ENCODE results near the gene SCNN1B. TPM values are rescaled to one million over a fixed set of nuclear protein-coding genes. Genes with fewer than 3 reads are reported as not detected.
A peak's percentile ranks its signal among the peaks of the same experiment; 100 is the strongest.
"Not testable (repeated sequence)": the region's sequence is repeated elsewhere in the genome, so short reads cannot be mapped to it uniquely, and the experiment has no call there.

Gene SCNN1B, protein sequence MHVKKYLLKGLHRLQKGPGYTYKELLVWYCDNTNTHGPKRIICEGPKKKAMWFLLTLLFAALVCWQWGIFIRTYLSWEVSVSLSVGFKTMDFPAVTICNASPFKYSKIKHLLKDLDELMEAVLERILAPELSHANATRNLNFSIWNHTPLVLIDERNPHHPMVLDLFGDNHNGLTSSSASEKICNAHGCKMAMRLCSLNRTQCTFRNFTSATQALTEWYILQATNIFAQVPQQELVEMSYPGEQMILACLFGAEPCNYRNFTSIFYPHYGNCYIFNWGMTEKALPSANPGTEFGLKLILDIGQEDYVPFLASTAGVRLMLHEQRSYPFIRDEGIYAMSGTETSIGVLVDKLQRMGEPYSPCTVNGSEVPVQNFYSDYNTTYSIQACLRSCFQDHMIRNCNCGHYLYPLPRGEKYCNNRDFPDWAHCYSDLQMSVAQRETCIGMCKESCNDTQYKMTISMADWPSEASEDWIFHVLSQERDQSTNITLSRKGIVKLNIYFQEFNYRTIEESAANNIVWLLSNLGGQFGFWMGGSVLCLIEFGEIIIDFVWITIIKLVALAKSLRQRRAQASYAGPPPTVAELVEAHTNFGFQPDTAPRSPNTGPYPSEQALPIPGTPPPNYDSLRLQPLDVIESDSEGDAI
- total RNA-seq: not detected in 2 replicates

DNA sequence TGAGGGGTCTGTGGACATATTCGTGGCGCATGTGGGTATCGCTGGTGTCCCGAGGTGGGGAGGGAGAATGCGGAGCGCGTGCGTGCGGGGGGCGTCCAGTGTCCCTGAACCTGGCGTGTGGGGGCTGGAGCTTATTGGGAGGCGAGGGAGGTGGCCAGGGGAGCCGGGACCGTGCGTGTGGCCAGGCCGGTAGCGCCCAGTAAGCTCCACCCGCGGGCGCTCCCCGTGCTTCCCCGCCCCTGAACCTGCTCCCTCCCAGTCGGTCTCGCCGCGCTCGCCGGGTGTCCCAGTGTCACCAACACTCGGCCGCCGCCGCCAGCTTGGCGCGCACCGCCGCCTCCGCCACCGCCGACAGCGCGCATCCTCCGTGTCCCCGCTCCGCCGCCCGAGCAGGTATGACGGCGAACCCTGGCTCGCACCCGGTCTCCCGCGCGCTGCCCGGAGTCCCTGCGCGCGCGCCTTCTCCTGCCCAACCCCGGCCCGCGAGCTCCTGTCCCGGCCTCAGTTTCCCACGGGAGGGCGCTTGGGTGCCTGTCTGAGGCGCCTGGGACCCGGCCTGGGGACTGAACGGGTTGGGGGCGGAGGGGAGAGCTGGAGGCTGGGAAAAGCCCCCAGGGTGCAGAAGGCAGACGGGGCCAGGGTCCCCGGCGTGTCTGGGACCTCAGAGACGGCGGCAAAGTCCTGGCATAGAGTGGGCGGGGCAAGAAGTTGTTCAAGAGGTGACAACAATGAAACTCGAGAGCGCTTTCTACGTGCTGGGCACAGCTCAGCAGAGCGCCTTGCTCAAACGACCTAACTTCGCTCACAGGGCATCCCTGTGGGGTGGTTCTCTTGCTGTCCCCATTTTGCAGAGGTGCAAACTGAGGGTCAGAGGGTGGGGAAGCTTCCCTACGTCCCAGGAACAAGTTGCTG lies at the start of gene SCNN1B:
SCNN1B (plus strand) TSS at position 258 of the 912 bp plus-strand sequence. CDS start 46,298 bp downstream, outside the sequence.
- H3K4me1 Mint-ChIP-seq (ENCODE audit: low read depth): peaks cover 5% of the 10 kb centered on the region
- H3K4me3 Mint-ChIP-seq: peak within 1 kb of the TSS; percentile 15
- H3K27ac Mint-ChIP-seq: no peak within 1 kb of the TSS
- intact Hi-C loops (cut with micrococcal nuclease): no loop called here
- peaks cover 25% of the 10 kb centered on the region for H3K27me3 Mint-ChIP-seq (ENCODE audit: insufficient read depth)
- H3K9me3 Mint-ChIP-seq: no peaks in the 10 kb centered on the region
- no peaks in the 10 kb centered on the region for H3K36me3 Mint-ChIP-seq (ENCODE audit: low read depth)
- DNase-seq (ENCODE audit: low spot score): no peak

DNA sequence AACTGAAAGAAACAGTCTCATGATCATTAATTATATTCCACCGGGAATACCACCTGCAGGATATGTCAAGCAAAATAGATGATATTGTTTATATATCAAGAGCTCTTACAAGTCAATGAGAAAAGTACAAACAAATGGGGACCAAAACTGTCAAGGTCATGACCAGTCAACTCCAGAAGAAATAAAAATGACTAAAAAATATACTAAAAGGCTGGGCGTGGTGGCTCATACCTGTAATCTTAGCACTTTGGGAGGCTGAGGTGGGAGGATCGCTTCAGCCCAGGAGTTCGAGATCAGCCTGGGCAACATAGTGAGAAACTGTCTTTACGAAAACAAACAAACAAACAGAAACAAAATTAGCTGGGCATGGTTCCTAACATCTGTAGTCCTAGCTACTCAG lies 49.8 kb upstream of the SCNN1B start:
- H3K27me3 Mint-ChIP-seq (ENCODE audit: insufficient read depth): peaks cover 2% of the 10 kb centered on the region
- no peak overlapping the region for H3K27ac Mint-ChIP-seq
- no peak for DNase-seq (ENCODE audit: low spot score)
- H3K4me3 Mint-ChIP-seq: no peak overlapping the region
- H3K4me1 Mint-ChIP-seq (ENCODE audit: low read depth): no peaks in the 10 kb centered on the region
- H3K9me3 Mint-ChIP-seq: no peaks in the 10 kb centered on the region
- intact Hi-C loops (cut with micrococcal nuclease): loop anchor here (10.0 kb wide), 1 partner anchor 182 kb away; no protein-coding TSS in a partner anchor
- H3K36me3 Mint-ChIP-seq (ENCODE audit: low read depth): no peaks in the 10 kb centered on the region

DNA sequence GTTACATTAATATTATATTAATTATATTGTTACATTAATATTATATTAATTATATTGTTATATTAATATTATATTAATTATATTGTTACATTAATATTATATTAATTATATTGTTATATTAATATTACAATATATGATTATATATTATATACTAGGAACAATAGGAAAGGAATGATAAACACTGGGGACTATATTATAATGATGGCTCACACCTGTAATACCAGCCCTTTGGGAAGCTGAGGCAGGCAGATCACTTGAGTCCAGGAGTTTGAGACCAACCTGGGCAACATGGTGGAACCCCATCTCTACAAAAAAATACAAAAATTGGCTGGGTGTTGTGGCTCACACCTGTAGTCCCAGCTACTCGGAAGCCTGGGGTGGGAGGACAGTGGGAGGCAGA lies 48.5 kb upstream of the SCNN1B start:
- H3K27ac Mint-ChIP-seq; H3K36me3 Mint-ChIP-seq (ENCODE audit: low read depth); H3K4me3 Mint-ChIP-seq; H3K9me3 Mint-ChIP-seq; H3K4me1 Mint-ChIP-seq (ENCODE audit: low read depth); H3K27me3 Mint-ChIP-seq (ENCODE audit: insufficient read depth); DNase-seq (ENCODE audit: low spot score): not testable (repeated sequence)
- intact Hi-C loops (cut with micrococcal nuclease): loop anchor here (10.0 kb wide), 1 partner anchor 181 kb away; no protein-coding TSS in a partner anchor

DNA sequence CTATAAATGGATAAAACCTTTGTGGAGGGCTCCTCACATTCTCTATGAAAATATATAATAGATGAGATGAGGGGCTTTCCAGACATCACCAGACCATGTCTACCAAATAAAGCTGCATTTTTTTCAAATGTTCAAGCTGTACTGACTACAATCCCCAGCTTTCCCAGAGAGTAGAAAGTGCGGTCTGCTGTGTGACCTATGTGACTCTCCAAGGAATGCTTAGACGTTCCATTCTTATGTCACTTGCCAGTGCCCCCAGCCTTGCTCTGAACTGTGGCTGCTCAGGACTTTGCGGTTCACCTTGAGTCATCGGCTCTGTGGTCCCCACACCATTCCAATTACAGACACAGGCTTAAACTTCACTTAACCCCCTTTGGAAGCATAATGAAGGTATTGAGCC lies 47.8 kb upstream of the SCNN1B start:
- Mint-ChIP-seq H3K27me3 (ENCODE audit: insufficient read depth) (peaks cover 2% of the 10 kb centered on the region), H3K4me1 (ENCODE audit: low read depth) (no peaks in the 10 kb centered on the region), H3K4me3 (no peak overlapping the region), H3K36me3 (ENCODE audit: low read depth) (no peaks in the 10 kb centered on the region), H3K9me3 (no peaks in the 10 kb centered on the region), H3K27ac (no peak overlapping the region)
- intact Hi-C loops (cut with micrococcal nuclease): loop anchor here (10.0 kb wide), 1 partner anchor 180 kb away; no protein-coding TSS in a partner anchor
- no peak for DNase-seq (ENCODE audit: low spot score)

DNA sequence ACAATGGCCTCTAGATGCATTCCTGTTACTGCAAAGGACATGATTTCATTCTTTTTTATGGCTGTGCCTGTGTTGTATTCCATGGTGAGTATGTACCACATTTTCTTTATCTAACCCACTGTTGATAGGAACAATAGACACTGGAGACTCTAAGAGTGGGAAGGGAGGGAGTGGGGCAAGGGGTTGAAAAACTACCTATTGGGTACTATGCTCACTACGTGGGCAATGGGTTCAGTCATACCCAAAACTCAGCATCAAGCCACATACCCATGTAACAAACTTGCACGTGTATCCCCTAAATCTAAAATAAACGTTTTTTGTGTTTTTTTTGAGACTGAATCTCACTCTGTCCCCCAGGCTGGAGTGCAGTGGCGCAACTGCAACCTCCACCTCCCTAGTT lies 47.1 kb upstream of the SCNN1B start:
- Mint-ChIP-seq H3K27me3 (ENCODE audit: insufficient read depth) (peaks cover 2% of the 10 kb centered on the region), H3K4me3 (no peak overlapping the region), H3K27ac (no peak overlapping the region), H3K4me1 (ENCODE audit: low read depth) (no peaks in the 10 kb centered on the region), H3K9me3 (no peaks in the 10 kb centered on the region), H3K36me3 (ENCODE audit: low read depth) (no peaks in the 10 kb centered on the region)
- intact Hi-C loops (cut with micrococcal nuclease): loop anchor here (10.0 kb wide), 1 partner anchor 180 kb away; no protein-coding TSS in a partner anchor
- no peak for DNase-seq (ENCODE audit: low spot score)

DNA sequence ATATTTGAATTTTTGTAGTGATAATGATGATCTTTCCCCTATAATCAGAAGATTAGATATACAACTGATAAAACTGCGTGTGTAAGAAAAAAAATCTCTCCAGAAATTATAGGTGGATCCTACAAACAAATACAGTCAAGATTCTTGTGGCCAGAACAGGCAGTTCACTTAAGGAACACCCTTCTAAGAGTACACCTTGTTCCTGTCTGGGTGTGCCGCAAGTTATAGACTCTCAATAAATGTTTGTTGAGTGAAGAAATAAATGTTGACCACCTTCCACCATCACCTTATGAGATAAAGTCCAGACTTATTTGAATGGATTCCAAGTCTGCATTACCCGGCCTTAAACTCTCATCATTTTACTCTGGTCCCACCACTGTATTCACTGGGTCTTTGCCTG lies 45.7 kb upstream of the SCNN1B start:
- no peak overlapping the region for H3K4me3 Mint-ChIP-seq
- no peak for DNase-seq (ENCODE audit: low spot score)
- intact Hi-C loops (cut with micrococcal nuclease): loop anchor here (10.0 kb wide), 1 partner anchor 178 kb away; no protein-coding TSS in a partner anchor
- no peaks in the 10 kb centered on the region for H3K9me3 Mint-ChIP-seq
- H3K36me3 Mint-ChIP-seq (ENCODE audit: low read depth): no peaks in the 10 kb centered on the region
- H3K27me3 Mint-ChIP-seq (ENCODE audit: insufficient read depth): no peaks in the 10 kb centered on the region
- H3K27ac Mint-ChIP-seq: no peak overlapping the region
- H3K4me1 Mint-ChIP-seq (ENCODE audit: low read depth): no peaks in the 10 kb centered on the region

DNA sequence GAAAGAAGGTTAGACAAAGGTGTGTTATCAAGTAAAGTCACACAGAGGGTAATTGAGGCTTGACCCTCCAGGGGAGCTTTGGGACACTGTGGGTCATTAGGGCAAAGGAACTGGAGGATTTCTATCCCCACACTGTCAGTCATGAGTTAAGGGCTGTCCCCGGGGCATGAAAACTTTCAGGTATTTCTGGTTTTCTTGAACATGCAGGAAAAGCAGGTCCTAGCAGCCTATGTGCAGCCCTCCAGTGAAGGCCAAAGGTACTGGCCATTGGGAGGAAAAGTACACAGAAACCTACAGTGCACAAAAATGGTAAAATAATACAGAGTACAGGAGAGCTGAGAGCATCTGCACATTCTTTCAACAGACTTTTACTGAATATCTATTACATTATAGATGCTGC lies 44.4 kb upstream of the SCNN1B start:
- no peak overlapping the region for H3K4me3 Mint-ChIP-seq
- no peaks in the 10 kb centered on the region for H3K36me3 Mint-ChIP-seq (ENCODE audit: low read depth)
- no peaks in the 10 kb centered on the region for H3K9me3 Mint-ChIP-seq

DNA sequence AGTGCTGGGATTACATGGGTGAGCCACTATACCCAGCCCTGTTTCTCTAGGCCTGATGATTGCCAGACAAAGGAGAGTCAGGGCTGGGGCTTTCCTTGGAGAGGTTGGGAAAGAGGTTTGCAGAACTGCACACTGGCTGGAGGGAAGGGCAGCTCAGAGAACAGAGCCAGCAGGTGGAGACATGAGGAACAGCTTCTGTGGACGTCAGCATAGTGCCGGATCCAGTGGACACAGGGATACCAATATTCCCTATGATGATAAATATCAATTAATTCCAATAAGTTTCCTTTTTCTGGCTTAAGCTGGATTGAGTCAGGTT lies 43.2 kb upstream of the SCNN1B start:
- H3K27me3 Mint-ChIP-seq (ENCODE audit: insufficient read depth): no peaks in the 10 kb centered on the region
- no peak for DNase-seq (ENCODE audit: low spot score)
- no peak overlapping the region for H3K4me3 Mint-ChIP-seq
- H3K36me3 Mint-ChIP-seq (ENCODE audit: low read depth): no peaks in the 10 kb centered on the region
- no peak overlapping the region for H3K27ac Mint-ChIP-seq
- intact Hi-C loops (cut with micrococcal nuclease): loop anchor here (10.0 kb wide), 1 partner anchor 176 kb away; no protein-coding TSS in a partner anchor
- H3K4me1 Mint-ChIP-seq (ENCODE audit: low read depth): no peaks in the 10 kb centered on the region
- H3K9me3 Mint-ChIP-seq: no peaks in the 10 kb centered on the region

More for the DNA sequence above, 44.4 kb upstream of the SCNN1B start:
- Mint-ChIP-seq H3K27ac (no peak overlapping the region), H3K27me3 (ENCODE audit: insufficient read depth) (no peaks in the 10 kb centered on the region), H3K4me1 (ENCODE audit: low read depth) (no peaks in the 10 kb centered on the region)
- intact Hi-C loops (cut with micrococcal nuclease): loop anchor here (10.0 kb wide), 1 partner anchor 177 kb away; no protein-coding TSS in a partner anchor
- DNase-seq (ENCODE audit: low spot score): no peak

DNA sequence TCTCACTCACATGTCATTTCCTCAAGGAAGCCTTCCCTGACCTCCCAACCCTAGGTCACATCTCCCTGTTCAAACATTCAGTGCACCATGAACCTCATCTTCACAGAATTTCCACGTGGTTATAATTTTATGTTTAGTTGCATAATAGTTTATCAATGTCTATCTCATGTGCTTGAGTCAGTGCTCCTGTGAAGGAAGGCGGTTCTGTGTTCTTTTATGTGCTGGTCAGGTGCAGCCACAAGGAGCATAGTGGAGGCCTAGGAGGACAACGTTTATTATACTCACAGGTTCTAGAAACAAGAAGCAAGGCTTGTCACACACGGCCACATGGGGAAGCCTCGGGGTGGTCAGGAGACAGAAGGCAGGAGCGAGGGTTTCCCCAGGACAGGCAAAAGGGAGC lies 34.5 kb upstream of the SCNN1B start:
- Mint-ChIP-seq H3K27me3 (ENCODE audit: insufficient read depth) (no peaks in the 10 kb centered on the region), H3K9me3 (no peaks in the 10 kb centered on the region), H3K4me3 (no peak overlapping the region), H3K4me1 (ENCODE audit: low read depth) (no peaks in the 10 kb centered on the region), H3K27ac (no peak overlapping the region), H3K36me3 (ENCODE audit: low read depth) (no peaks in the 10 kb centered on the region)
- intact Hi-C loops (cut with micrococcal nuclease): no loop called here
- DNase-seq (ENCODE audit: low spot score): no peak

DNA sequence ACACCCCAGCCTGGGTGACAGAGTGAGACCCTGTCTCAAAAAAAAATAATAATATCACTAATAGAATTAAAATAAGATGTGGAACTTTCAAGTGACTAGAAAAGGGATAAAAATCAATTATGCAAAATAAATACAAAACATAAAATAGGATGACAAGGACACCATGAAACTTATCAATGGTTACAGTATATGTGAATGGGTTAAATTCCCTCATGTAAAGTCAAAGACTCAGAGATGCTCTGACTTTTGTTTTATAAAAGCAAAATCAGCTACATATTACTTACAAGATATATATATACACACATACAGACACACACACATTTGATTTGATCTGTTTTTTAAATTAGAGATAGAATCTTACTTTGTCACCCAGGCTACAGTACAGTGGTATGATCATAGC lies 33.5 kb upstream of the SCNN1B start:
- no peak overlapping the region for H3K4me3 Mint-ChIP-seq
- no peaks in the 10 kb centered on the region for H3K4me1 Mint-ChIP-seq (ENCODE audit: low read depth)
- intact Hi-C loops (cut with micrococcal nuclease): no loop called here
- no peaks in the 10 kb centered on the region for H3K36me3 Mint-ChIP-seq (ENCODE audit: low read depth)
- H3K27ac Mint-ChIP-seq: no peak overlapping the region
- H3K27me3 Mint-ChIP-seq (ENCODE audit: insufficient read depth): no peaks in the 10 kb centered on the region
- no peak for DNase-seq (ENCODE audit: low spot score)
- no peaks in the 10 kb centered on the region for H3K9me3 Mint-ChIP-seq

DNA sequence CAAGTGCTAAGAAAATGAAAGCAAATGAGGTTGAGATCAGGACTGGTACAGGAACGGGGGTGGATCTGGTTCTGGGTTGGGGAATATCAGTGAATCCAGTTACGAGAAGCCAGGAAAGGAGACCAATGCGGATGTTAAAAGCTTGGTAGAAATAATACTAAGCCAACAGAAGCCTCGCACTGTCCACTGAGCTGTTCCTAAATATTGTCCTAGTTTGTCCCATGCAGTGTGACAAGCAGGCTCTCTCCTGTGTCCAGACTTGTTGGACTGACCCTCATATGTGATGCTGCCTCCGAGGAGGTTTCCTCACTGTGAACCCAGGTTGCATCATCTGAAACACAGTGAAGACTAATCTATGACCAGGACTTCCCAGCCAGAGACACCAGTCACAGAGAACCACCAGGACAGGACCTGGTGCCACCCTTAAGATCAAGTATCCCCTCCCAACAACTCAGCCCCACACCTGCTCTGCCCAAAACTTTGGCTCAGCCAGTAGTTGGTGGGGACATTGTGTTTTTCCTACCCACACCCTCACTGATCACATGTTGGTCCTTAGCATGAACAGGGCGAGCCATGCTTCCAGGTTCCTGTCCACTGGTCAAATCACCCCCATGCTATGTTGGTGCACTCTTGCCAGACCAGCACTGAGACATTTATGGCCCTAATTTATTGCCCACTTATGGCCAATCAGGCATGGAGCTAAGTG lies 32.7 kb upstream of the SCNN1B start:
- no peaks in the 10 kb centered on the region for H3K9me3 Mint-ChIP-seq
- no peaks in the 10 kb centered on the region for H3K36me3 Mint-ChIP-seq (ENCODE audit: low read depth)
- intact Hi-C loops (cut with micrococcal nuclease): no loop called here
- H3K27me3 Mint-ChIP-seq (ENCODE audit: insufficient read depth): no peaks in the 10 kb centered on the region
- H3K27ac Mint-ChIP-seq: no peak overlapping the region
- no peak for DNase-seq (ENCODE audit: low spot score)
- H3K4me1 Mint-ChIP-seq (ENCODE audit: low read depth): no peaks in the 10 kb centered on the region
- no peak overlapping the region for H3K4me3 Mint-ChIP-seq

DNA sequence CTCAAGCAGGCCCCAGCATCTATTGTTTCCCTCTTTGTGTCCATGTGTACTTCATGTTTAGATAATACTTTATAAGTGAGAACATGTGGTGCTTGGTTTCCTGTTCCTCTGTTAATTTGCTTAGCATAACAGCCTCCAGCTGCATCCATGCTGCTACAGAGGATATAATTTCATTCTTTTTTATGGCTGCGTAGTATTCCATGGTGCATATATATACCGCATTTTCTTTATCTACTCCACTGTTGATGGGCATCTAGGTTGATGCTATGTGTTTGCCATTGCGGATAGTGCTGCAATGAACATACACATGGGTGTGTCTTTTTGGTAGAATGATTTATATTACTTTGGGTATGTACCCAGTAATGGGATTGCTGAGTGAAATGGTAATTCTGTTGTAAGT lies 31.4 kb upstream of the SCNN1B start:
- no peak overlapping the region for H3K4me3 Mint-ChIP-seq
- DNase-seq (ENCODE audit: low spot score): no peak
- intact Hi-C loops (cut with micrococcal nuclease): no loop called here
- no peaks in the 10 kb centered on the region for H3K9me3 Mint-ChIP-seq
- no peaks in the 10 kb centered on the region for H3K36me3 Mint-ChIP-seq (ENCODE audit: low read depth)
- no peak overlapping the region for H3K27ac Mint-ChIP-seq
- H3K4me1 Mint-ChIP-seq (ENCODE audit: low read depth): no peaks in the 10 kb centered on the region
- no peaks in the 10 kb centered on the region for H3K27me3 Mint-ChIP-seq (ENCODE audit: insufficient read depth)

Data from activated T-helper 1 cell treated with anti-CD3 and anti-CD28 coated beads, Interleukin-12 subunit alpha, Interleukin-12 subunit beta, Interleukin-2, Interleukin-4 antibody, amounts not matched to agents 30 ng/mL and 10 ng/mL and 1 ng/mL, durations not matched to agents 14 hours and 24 hours and 36 hours (primary cell).